HG03442 (cell line): Measurements from ENCODE around the gene TIAM1.

ENCODE experiments used
- ATAC-seq: cut with Tn5 transposase; IDR thresholded peaks from one replicate; pipeline ENCODE4 v1.9.1; 2021; ENCODE audit warnings: mild to moderate bottlenecking, moderate library complexity; ENCODE audit not compliant: unreplicated experiment

The TIAM1 gene

DNA sequence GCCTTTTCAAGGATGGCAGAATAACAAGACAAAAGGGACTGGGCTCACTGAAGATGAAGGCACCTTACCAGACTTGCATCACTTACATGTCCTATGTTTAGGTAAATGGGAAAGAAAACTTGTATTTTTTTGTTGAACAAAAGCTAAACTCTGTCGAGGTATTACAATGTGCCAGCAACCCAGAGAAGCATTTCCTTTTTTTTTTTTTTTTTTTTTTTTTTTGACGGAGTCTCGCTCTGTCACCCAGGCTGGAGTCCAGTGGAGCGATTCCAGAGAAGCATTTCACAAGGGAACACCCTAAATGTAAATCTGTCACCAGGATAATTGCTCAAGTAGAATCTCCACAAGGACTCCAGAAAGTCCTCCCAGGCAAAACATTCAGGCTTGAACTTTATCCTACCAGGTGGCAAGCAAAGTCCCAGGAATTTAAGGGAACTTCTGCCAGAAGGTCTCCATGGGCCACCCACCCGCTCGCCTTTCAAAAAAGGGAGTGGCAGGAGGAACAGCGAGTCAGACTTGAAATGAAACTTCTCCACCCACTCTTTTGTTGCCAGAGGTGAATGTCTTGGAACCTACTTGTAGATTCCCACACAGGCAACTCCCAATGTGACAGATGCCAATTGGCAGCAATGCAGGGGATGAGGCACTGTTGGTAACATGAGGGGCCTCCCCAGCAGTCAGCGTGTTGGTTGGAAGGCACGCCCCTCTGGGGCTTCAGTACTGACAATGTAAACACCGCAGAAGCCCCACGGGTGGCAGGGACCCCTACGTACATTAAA lies 125.0 kb downstream of the TIAM1 start:
- no peak for ATAC-seq

DNA sequence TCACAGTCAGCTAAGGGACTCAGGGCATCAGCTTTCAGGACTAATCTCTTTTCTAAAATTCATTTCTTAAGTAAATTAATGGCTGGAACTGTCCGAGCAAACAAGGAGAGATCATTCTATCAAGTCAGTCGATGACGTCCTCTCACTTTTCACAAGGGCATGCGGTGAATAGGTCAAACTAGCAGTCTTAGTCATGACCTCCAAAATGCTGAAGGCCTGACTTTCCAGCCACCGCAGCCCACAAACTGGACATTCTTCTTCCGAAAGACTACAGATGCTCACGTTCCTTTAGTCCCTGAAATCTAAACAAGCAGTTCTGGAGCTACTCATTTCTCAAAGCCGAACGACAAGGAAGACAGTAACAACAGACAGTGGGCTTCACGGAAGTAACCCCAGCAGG lies 127.9 kb downstream of the TIAM1 start:
- ATAC-seq, result no peak

DNA sequence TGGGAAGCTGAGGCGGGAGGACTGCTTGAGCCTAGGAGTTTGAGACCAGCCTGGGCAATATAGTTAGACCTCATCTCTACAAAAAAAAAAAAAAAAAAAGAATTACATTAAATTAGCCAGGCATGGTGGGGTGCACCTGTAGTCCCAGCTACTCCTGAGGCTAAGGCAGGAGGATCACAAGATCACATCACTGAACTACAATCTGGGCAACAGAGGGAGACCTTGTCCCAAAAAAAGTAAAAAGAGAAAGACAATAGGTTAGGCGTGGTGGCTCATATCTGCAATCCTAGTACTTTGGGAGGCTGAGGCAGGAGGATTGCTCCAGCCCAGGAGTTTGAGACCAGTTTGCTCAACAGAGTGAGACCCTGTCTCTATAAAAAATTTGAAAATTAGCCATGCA lies 130.3 kb downstream of the TIAM1 start:
- no peak for ATAC-seq

DNA sequence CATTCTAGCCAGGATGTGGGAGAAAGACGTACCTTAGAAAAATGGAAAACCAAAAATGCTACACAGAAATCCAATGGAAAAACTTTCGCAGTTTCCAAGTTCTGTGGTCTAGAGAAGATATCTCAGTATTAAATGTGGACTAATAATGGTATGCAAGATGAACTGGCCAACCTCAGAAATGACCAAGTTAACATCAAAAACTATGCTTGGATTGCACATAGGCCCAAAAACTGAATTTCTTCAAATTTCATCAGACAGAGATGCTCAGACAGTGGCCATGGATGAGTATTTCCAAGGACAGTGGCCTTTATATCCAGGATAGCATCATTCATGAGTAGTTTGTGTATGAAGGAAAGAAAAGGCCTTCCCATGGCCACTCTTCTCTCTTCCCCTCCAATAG lies 132.2 kb downstream of the TIAM1 start:
- ATAC-seq, result no peak

DNA sequence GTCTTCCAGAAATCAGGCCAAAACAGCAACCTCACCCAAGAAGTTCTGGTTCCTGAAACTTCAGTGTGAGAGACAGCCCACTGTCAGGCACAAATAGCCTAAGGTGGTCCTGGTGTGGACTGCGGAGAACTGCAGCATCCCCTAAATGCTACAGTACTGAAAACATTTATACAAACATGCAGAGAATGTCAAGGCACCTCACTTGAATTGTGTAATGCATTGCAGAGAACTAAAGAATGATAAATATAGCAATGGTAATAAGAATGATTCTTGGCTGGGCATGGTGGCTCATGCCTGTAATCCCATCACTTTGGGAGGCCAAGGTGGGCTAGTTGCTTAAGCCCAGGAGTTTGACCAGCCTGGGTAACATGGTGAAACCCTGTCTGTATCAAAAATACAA lies 138.6 kb downstream of the TIAM1 start:
- no peak for ATAC-seq

DNA sequence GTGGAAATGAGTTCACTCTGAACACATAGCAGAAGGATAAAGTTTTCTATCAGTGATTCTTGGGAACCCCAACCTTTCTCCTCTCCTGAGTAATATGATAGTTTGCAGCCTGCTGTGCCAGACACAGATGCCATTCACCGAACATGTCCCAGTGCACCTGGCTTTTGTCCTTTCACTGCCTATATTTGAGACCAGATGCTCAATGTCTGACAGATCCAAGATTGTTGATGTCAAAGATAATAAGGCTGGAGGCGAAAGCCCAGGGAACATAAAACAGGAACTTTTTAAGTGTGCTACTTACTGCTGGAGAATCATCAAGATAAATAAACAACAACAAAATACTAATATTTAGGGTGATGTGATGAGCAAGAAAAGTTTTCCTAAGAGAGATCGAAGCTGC lies 139.3 kb downstream of the TIAM1 start:
- ATAC-seq, result no peak

DNA sequence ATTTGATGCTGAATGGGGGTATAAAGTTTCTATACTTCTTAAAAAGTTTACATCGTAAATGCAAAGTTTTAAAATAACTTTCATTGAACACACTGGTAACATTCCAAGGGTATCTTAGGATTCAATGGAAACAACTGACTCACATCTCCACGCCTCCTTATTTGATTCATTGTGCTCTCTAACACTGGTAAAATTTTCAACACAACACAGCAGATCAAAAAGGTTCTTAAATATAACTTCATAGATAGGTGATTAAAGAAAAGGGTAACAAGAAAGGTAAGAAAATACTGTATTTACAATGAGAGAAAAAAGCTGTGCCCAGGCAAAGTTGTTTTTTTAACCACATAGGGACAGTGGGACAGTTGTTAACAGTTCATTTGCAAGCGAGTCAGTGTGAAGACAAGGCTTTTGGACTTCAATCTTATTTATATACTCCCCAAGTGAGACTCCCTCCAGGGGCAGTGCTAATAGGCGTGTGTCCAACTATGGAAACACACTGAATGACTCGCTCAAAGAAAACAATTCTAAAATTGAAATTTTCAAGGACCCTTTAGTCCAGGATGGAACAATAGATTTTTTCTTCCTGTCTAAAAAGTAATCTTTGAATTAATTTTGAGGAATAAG lies 140.5 kb downstream of the TIAM1 start:
- no peak for ATAC-seq

DNA sequence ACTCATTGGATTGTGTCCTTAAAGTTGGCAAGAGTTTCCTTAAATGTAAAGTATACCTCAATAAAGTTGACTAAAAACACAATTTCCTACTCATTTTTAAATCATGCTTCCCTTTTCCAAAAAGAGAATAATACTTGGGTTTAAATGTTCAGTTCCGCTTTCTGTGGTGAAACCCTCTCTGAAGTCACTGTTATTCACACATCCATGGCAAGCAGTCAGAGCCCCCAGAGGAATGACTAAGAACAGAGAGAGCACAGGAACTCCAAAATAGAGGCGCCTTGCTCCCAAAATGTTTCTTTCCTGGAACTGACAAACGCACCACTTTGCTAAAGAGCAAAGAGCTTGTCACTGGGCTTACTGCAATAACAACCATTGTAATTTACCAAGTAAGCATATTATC lies 142.5 kb downstream of the TIAM1 start:
- ATAC-seq, result peak; percentile 57

DNA sequence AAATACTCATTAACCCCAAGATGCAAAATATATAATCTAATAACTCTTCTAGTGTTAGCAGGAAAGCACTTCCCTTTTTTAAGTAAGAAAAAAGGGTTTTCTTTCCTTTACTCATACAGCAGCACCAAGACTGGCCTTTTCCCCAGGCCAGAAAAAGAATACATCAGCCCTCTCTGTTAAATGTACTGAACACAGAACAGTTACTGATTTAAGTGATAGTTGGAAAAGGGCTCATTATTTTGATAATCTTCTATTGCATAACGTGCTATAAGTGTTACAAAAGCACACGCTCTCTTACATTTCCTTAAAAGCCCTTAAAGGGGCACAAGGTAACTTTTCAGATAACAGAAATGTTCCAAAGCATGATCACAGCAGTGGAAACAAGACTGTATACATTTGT lies 142.9 kb downstream of the TIAM1 start:
- no peak for ATAC-seq

DNA sequence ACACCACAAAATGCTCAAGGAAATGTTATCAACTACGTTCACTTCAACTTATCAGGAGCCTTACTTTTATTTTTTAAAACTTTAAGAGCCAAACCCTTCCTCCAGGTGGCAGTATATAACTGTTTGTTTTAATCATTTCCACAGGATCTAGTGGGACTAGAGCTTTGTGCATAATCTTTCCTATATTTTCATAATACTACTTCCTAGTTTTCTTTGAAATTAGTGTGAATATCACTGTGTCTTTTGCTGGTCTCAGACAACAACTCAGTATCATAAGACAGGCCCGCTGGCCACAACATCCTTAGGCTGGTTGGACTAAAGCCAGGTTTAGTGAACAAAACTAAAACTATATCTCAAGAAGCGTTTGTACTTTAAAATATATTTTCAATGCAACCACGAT lies 145.5 kb downstream of the TIAM1 start:
- no peak for ATAC-seq

DNA sequence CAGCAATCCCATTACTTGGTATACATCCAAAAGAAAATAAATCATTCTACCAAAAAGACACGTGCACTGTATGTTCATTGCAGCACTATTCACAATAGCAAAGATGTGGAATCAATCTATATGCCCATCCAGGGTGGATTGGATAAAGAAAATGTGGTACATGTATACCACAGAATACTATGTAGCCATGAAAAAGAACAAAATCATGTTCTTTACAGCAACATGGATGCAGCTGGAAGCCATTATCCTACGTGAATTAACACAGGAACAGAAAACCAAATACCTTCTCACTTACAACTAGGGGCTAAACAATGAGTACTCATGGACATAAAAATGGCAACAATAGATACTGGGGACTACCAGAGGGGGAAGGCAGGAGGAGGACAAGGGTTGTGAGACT lies 147.3 kb downstream of the TIAM1 start:
- no peak for ATAC-seq

DNA sequence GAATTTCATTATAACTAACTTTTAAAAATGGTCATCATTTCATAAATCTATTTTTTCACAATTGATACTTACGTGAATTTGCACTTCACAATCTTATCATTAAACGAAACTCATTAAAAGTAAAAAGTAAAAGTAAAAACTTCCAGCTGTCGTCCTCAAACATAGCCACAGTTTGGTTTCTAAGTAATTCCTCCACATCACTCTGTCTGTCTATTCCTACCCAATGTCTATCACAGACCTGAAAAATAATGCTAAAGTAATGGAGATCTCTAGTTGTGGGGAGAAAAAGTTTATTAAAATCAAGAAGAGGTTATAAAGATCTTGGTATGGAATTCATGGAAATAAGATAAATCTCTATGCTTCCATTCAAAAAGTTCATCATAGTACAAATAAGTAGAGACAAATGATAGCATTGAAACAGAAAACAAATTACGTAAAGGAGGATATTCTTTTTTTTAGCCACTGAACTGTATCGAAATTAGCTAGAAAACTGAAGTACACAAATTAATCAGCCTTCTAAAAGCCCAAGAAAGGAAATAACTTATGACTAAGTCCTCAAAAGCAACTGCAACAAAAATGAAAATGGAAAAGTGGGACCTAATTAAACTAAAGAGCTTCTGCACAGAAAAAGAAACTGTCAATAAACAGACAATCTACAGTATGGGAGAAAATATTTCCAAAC lies 148.6 kb downstream of the TIAM1 start:
- ATAC-seq, result peak; percentile 78

DNA sequence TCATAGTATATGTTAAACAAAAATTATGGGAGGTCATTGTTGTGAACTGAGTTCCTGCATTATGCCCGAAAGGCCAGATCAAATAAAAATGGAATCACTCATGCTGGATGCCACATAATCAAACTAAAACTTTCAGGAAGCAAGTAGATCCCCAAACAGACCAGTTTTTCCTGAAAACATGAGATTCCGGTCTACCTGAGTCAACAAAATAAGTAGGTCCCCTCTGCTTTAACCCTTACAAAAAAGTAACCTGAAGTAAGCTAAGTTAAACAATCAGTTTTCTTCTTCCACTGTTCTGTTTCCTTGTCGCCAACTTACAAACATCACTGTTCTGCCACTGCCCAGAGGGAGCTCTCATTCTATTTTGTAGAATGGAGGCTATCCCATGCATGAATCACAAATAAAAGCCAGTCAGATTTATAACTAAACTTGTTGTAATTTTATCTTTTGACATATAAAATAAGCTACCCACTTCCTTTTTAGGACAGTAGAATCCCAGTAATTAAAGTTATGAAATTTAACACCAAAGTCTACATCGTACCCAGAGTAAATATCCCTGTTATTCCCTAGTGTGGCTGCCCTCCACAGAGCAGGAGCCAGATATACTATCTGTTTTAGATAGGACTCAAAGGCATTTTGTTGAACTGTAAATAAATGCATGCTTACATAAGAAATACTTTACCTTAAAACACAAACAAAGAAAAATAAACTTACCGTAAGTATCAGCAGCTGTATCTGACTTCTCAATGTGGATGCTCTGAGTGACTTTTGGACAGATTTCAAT lies 149.4 kb downstream of the TIAM1 start:
- no peak for ATAC-seq

DNA sequence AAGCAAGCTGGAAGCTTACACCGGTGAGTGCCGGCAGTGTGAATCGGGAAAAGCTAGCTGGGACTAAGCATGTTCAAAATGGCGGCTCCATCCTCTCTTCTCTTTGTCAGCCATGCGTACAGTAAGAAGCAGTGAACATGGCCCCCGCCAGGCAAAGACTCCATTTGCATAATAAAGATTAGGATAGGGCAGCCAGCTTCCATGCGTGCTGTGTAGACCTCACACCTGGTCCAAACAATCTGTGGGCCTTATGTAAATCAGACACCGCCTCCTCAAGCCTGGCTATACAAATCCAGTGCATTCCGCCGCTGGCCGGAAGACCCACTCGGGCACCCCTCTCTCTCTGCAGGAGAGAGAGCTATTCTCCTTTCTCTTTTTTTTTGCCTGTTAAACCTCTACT lies 150.3 kb downstream of the TIAM1 start:
- ATAC-seq, result no peak

DNA sequence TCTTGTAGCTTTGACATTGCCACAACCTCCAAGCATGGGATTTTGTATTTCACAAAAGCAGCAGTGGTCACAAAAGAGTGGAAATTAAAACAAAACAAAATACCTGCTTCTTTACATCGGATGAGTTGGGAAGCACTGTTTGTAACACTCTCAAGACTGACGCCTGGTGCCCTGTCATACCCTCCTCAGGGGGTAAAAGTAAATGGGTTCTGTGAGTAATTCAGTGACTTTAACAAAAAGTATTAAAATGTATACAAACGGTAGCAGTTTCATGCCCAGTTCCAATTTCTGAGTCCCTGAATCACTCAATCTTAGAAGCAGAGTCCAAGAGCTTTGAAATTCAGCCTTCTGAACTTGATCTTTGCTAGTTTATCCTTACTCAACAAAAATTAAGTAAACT lies 152.5 kb downstream of the TIAM1 start:
- no peak for ATAC-seq

DNA sequence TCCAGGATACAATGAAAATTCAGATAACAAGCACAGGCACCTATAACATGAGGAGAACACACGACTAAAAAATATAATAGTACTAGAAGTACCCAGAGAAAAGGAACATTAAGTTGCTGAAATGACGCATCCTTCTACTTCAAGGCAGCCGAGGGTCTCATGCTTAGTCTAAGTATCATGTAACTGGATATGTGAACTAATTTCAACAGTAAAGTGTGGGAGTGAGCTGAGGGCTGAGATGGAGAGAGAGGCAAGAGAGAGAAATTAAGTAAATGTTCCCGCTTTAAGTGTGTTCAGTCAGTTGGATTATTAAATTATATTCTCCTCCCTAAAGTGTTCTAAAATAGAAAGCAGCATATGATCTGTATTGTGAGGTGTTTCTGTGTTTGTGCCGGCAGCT lies 153.5 kb downstream of the TIAM1 start:
- ATAC-seq, result no peak

DNA sequence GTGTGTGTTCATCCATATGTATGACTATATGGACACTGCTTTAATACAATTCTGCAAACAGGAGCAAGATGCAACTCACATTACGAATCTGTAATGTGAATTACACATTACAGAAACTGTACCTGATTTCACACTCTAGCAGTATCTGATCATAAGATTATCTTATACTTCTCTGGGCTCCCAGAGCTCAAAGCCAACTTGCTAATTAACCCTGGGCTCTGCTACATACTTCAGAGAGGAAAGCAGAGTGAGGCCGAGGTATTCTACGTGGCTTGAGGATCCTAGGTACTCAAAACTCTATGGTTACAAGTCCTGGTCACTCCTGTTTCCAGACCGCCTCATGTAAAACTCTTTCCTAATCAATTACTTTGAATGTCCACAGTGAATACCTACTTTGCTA lies 156.6 kb downstream of the TIAM1 start:
- ATAC-seq, result no peak

DNA sequence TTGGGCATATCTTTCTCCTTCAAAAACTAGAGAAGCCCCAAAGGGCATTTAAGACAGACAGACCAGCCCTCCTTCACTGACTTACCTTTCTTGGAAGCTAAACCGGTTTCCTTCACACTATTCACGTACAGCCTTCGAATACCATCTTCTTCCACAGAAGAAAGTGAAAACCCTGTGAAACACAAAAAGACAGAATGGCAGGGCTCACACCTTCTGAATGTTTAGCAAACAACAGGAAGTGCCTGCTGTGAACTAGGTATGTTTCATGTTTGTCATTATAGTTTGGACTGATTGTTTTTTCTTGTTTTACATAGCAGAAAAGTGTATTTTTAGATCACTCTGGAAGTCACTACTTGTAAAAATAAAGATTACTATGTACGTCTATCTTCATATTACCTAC lies 157.1 kb downstream of the TIAM1 start:
- no peak for ATAC-seq

DNA sequence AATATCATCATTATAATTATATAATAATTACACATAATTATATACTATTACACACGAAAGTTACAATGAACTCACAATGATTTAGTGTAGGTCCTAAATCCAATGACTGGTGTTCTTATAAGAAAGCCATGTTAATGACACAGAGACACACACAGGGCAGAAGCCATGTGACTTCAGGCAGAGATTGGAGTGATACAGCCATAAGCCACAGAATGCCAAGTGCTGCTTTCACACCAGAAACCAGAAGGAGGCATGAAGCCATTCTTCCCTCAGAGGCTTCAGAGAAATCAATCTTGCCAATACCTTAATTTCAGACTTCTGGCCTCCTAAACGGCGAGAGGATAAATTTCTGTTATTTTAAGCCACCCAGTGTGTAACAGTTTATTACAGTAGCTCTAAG lies 158.4 kb downstream of the TIAM1 start:
- ATAC-seq, result no peak

DNA sequence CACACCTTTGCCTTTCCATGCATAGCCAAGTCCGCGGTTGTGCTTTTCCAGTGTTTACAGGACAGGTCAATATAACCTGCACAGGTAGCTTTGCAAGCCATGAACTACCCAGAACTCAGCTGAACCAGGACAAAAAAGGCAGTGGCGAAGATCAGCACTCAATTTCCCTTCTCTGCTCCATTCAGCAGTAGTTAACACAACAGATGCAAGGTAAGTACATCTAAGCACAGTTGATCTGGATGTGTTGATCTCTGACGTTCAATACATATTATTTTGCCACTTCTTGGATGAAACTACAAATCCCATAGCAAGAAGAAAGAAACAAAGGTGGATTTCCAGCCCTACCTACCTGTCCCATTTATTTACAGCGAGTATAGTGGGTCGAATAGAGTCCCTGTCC lies 159.2 kb downstream of the TIAM1 start:
- no peak for ATAC-seq

DNA sequence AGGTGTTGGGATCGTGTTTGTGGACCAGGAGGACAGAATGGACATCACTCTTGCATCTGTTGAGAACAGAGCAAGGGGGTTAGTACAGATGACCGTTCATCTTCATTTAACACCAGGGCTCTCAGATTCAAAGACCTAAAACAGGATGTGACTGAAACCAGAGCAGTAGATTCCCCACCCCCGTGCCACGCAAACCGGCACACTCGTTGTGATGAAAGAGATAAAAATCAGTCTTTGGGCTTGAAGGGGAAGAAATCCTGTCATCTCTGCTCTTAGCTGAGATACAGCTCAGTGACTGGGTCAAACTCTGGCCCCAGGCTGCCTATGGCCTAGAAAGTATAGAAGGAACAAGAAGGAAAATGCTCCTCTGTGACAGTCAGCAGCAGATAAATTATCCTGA lies 159.6 kb downstream of the TIAM1 start:
- ATAC-seq, result peak; percentile 58
